K562 (cell line): ENCODE measurements around the gene CUTC. TPM values are rescaled to one million over a fixed set of nuclear protein-coding genes. Genes with fewer than 3 reads are reported as not detected.
A peak's percentile ranks its signal among the peaks of the same experiment; 100 is the strongest.

Source experiments
- C11orf30 ChIP-seq: fragments of 450-650 bp; IDR thresholded peaks from 2 replicates; pipeline ENCODE4 v1.6.1; 2016; ENCODE audit warnings: low read depth, mild to moderate bottlenecking
- GTF2E2 ChIP-seq: fragments of 200-800 bp; sonication (Bioruptor generic); IDR thresholded peaks from 2 replicates; pipeline ENCODE4 v1.6.1; 2016; ENCODE audit warnings: missing genetic modification characterization, missing compliant biosample characterization
- HNRNPL ChIP-seq: fragments of 200-400 bp; formaldehyde crosslinking; IDR thresholded peaks from 2 replicates; pipeline ENCODE4 v1.6.1; 2017; ENCODE audit warnings: low read depth, mild to moderate bottlenecking, low read length
- NONO ChIP-seq, 2 experiments: fragments of 200-400 bp in 1 of 2; fragments of 450-650 bp in 1 of 2; formaldehyde crosslinking in 1 of 2; IDR thresholded peaks; 2 replicates each; pipeline ENCODE4 v1.6.1; 2017; ENCODE audit warnings: low read depth in 2 of 2, mild to moderate bottlenecking in 2 of 2, moderate library complexity in 2 of 2, low read length in 1 of 2
- PYGO2 ChIP-seq: fragments of 450-650 bp; IDR thresholded peaks from 2 replicates; pipeline ENCODE4 v1.6.1; 2016; ENCODE audit warnings: mild to moderate bottlenecking, missing genetic modification characterization, moderate library complexity, missing compliant biosample characterization
- TAF9B ChIP-seq: fragments of 450-650 bp; IDR thresholded peaks from 2 replicates; pipeline ENCODE4 v1.6.1; 2018; ENCODE audit warnings: mild to moderate bottlenecking; ENCODE audit not compliant: partially characterized antibody
- TBP ChIP-seq: optimal IDR thresholded peaks from 2 replicates; pipeline ENCODE3; 2011; ENCODE audit warnings: low read depth, low read length, improper control_type of control experiment
- TCF3 ChIP-seq: sonication (generic); formaldehyde crosslinking; IDR thresholded peaks from 2 replicates; pipeline ENCODE4 v1.4.0; 2020; ENCODE audit warnings: mild to moderate bottlenecking, missing genetic modification reagents
- ZNF12 ChIP-seq: sonication (generic); formaldehyde crosslinking; IDR thresholded peaks from 2 replicates; pipeline ENCODE4 v1.4.0; 2020; ENCODE audit warnings: mild to moderate bottlenecking, missing genetic modification reagents
- polyA plus RNA-seq, 8 experiments: library from polyadenylated mRNA; depleted of rRNA in 4 of 8; stranded (reverse) in 5 of 8; unstranded in 3 of 8; fragments of >200 nt; fragmentation: Nextera tagmentation in 2 of 8; fragmentation: Illumina TruSeq in 1 of 8; extraction: Ambion mirVana in 2 of 8; extraction: Trizol in 1 of 8; gene quantifications; 2 replicates each; pipeline versions ENCODE4 v1.2.1 to v1.2.3, GENCODE V29; 2011 to 2014; ENCODE audit warnings: inconsistent platforms in 1 of 8, missing spikeins in 1 of 8
- total RNA-seq, 7 experiments: library from RNA; depleted of rRNA in 6 of 7; stranded (reverse); fragments of >200 nt in 6 of 7; fragmentation: Illumina TruSeq in 2 of 7; extraction: Trizol in 2 of 7; gene quantifications; 2 replicates each; pipeline versions ENCODE4 v1.2.1 to v1.2.3, GENCODE V29; 2011 to 2021; ENCODE audit warnings: low replicate concordance in 1 of 7
- TF ChIP-seq, protein P1 (sequence below): fragments of 450-650 bp; IDR thresholded peaks from 2 replicates; pipeline ENCODE4 v1.6.1; 2016; ENCODE audit warnings: mild to moderate bottlenecking, moderate library complexity
- TF ChIP-seq, protein P2 (sequence below): fragments of 250-450 bp; sonication (Bioruptor Pico); IDR thresholded peaks from 2 replicates; pipeline ENCODE4 v1.5.0; 2020; ENCODE audit warnings: mild to moderate bottlenecking, borderline replicate concordance
- TF ChIP-seq, protein P3 (sequence below): fragments of 450-650 bp; formaldehyde crosslinking; IDR thresholded peaks from 2 replicates; pipeline ENCODE4 v1.4.0; 2020; ENCODE audit warnings: mild to moderate bottlenecking, moderate library complexity

The CUTC gene
- total and polyA plus RNA-seq, 9 of the 15 experiments (the other 6 are each of a cell fraction or from before 2014, with no cell fraction given), result 18.6 to 69.3 (median 32.3) TPM

DNA sequence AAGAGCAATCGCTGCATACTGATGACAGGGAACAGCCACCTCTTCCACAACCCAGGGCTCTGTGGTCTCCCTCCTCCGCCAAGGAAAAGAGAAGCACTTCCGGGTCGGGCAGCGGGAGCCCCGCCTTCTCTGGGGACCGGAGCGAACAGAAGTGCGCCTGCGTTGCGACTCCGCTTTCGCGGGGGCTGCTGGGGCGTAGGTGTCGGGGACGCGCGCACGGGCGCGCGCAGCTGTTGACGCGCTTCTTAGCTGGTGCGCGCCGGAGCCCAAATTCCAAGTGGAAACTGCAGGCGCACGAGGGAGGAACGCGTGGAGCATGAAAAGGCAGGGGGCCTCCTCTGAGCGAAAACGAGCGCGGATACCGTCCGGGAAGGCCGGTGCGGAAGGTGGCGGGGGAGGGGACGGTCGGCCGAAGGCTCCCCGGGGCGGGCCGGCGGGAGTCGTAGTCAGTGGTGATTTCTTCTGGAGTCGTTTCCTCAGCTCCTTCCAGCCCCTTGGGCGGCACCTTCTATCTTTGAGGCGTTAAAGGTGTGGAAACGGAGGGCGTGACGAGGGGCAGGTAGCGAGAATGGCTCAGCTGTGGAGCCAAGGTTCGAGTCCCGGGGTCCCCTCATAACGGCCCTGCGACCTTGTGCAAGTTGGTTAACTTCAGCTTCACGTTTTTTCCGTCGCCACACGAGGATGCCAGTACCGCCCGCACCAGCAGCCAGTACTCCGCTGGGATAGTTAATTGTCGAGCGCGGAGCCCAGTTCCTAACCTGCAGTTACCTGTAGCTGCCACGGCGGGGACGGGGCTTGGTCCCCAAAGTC lies at the start of gene CUTC, which contains the start of gene COX15 (continued):
- TF ChIP-seq GTF2E2 (tag), result peak; percentile 87; the same call in 1 of the 2 replicates
- TF ChIP-seq NONO (IDR thresholded peaks at IDR 0.05; ENCODE audit: low read depth in 2 of 2, low read length in 1 of 2), result no peak; a peak in 1 of 4 replicates
- TF ChIP-seq TBP, result peak; percentile 80
- TF ChIP-seq, protein P1, sequence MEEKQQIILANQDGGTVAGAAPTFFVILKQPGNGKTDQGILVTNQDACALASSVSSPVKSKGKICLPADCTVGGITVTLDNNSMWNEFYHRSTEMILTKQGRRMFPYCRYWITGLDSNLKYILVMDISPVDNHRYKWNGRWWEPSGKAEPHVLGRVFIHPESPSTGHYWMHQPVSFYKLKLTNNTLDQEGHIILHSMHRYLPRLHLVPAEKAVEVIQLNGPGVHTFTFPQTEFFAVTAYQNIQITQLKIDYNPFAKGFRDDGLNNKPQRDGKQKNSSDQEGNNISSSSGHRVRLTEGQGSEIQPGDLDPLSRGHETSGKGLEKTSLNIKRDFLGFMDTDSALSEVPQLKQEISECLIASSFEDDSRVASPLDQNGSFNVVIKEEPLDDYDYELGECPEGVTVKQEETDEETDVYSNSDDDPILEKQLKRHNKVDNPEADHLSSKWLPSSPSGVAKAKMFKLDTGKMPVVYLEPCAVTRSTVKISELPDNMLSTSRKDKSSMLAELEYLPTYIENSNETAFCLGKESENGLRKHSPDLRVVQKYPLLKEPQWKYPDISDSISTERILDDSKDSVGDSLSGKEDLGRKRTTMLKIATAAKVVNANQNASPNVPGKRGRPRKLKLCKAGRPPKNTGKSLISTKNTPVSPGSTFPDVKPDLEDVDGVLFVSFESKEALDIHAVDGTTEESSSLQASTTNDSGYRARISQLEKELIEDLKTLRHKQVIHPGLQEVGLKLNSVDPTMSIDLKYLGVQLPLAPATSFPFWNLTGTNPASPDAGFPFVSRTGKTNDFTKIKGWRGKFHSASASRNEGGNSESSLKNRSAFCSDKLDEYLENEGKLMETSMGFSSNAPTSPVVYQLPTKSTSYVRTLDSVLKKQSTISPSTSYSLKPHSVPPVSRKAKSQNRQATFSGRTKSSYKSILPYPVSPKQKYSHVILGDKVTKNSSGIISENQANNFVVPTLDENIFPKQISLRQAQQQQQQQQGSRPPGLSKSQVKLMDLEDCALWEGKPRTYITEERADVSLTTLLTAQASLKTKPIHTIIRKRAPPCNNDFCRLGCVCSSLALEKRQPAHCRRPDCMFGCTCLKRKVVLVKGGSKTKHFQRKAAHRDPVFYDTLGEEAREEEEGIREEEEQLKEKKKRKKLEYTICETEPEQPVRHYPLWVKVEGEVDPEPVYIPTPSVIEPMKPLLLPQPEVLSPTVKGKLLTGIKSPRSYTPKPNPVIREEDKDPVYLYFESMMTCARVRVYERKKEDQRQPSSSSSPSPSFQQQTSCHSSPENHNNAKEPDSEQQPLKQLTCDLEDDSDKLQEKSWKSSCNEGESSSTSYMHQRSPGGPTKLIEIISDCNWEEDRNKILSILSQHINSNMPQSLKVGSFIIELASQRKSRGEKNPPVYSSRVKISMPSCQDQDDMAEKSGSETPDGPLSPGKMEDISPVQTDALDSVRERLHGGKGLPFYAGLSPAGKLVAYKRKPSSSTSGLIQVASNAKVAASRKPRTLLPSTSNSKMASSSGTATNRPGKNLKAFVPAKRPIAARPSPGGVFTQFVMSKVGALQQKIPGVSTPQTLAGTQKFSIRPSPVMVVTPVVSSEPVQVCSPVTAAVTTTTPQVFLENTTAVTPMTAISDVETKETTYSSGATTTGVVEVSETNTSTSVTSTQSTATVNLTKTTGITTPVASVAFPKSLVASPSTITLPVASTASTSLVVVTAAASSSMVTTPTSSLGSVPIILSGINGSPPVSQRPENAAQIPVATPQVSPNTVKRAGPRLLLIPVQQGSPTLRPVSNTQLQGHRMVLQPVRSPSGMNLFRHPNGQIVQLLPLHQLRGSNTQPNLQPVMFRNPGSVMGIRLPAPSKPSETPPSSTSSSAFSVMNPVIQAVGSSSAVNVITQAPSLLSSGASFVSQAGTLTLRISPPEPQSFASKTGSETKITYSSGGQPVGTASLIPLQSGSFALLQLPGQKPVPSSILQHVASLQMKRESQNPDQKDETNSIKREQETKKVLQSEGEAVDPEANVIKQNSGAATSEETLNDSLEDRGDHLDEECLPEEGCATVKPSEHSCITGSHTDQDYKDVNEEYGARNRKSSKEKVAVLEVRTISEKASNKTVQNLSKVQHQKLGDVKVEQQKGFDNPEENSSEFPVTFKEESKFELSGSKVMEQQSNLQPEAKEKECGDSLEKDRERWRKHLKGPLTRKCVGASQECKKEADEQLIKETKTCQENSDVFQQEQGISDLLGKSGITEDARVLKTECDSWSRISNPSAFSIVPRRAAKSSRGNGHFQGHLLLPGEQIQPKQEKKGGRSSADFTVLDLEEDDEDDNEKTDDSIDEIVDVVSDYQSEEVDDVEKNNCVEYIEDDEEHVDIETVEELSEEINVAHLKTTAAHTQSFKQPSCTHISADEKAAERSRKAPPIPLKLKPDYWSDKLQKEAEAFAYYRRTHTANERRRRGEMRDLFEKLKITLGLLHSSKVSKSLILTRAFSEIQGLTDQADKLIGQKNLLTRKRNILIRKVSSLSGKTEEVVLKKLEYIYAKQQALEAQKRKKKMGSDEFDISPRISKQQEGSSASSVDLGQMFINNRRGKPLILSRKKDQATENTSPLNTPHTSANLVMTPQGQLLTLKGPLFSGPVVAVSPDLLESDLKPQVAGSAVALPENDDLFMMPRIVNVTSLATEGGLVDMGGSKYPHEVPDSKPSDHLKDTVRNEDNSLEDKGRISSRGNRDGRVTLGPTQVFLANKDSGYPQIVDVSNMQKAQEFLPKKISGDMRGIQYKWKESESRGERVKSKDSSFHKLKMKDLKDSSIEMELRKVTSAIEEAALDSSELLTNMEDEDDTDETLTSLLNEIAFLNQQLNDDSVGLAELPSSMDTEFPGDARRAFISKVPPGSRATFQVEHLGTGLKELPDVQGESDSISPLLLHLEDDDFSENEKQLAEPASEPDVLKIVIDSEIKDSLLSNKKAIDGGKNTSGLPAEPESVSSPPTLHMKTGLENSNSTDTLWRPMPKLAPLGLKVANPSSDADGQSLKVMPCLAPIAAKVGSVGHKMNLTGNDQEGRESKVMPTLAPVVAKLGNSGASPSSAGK, result peak; percentile 47; the same call in 1 of the 2 replicates
- TF ChIP-seq, protein P2, sequence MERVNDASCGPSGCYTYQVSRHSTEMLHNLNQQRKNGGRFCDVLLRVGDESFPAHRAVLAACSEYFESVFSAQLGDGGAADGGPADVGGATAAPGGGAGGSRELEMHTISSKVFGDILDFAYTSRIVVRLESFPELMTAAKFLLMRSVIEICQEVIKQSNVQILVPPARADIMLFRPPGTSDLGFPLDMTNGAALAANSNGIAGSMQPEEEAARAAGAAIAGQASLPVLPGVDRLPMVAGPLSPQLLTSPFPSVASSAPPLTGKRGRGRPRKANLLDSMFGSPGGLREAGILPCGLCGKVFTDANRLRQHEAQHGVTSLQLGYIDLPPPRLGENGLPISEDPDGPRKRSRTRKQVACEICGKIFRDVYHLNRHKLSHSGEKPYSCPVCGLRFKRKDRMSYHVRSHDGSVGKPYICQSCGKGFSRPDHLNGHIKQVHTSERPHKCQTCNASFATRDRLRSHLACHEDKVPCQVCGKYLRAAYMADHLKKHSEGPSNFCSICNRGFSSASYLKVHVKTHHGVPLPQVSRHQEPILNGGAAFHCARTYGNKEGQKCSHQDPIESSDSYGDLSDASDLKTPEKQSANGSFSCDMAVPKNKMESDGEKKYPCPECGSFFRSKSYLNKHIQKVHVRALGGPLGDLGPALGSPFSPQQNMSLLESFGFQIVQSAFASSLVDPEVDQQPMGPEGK, result no peak
- no peak for TF ChIP-seq PYGO2 (tag)
- TF ChIP-seq, protein P3, sequence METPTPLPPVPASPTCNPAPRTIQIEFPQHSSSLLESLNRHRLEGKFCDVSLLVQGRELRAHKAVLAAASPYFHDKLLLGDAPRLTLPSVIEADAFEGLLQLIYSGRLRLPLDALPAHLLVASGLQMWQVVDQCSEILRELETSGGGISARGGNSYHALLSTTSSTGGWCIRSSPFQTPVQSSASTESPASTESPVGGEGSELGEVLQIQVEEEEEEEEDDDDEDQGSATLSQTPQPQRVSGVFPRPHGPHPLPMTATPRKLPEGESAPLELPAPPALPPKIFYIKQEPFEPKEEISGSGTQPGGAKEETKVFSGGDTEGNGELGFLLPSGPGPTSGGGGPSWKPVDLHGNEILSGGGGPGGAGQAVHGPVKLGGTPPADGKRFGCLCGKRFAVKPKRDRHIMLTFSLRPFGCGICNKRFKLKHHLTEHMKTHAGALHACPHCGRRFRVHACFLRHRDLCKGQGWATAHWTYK, result 0 out of 2 replicates have a peak, but pooled peaks have one; percentile 23
- TF ChIP-seq ZNF12 (CRISPR knock-in tag), result no peak
- TF ChIP-seq C11orf30, result peak; percentile 69
- peak; percentile 66 for TF ChIP-seq TAF9B
- TF ChIP-seq HNRNPL, result no peak
- no peak for TF ChIP-seq TCF3 (CRISPR knock-in tag)
